ENCODE measurements around the gene VIM. TPM values are rescaled to one million over a fixed set of nuclear protein-coding genes. Genes with fewer than 3 reads are reported as not detected.

Gene VIM
- total and polyA plus RNA-seq, 2 of the 4 experiments (the other 2 are of a cell fraction): 4,502 to 6,735 TPM

DNA sequence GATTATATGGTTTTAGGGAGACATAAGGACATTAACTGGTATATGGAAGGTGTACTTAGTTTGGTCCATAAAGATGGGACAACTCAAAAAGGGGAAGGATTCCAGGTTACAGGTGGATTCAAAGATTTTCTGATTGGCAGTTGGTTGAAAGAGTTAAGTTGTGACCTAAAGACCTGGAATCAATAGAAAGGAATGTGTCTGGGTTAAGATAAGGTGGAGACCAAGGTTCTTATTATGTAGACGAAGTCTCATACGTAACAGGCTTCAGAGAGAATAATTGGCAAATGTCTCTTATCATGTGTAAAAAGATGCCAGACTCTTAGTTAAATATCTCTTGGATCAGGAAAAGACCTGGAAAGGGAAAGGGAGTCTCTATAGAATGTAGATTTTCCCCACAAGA, 25.5 kb upstream of the VIM start:
- peak overlapping the region; percentile 98 for H4K5ac ChIP-seq (ENCODE audit: low read depth, low read length)
- no peak for DNase-seq
- peaks cover 7 to 34% of the 10 kb centered on the region in 2 experiments for H3K79me1 ChIP-seq (ENCODE audit: low read depth in 1 of 2, low read length in 2 of 2)
- H3K27me3 ChIP-seq (ENCODE audit: control insufficient read depth, insufficient read depth, low read length): no peaks in the 10 kb centered on the region
- H4K91ac ChIP-seq (ENCODE audit: insufficient read depth, low read depth, low read length): peak overlapping the region; percentile 24; the same call in 1 of the 2 replicates
- H2BK15ac ChIP-seq (ENCODE audit: low read depth, low read length): peak overlapping the region; percentile 98; the same call in 2 of the 3 replicates
- H2BK5ac ChIP-seq (ENCODE audit: low read depth, low read length, poor library complexity, severe bottlenecking): no peak overlapping the region
- no peaks in the 10 kb centered on the region for H3K9me3 ChIP-seq (ENCODE audit: control insufficient read depth, insufficient read depth, low read length)
- intact Hi-C loops (cut with micrococcal nuclease): no loop called here
- no peak for TF ChIP-seq POLR2A (IDR thresholded peaks at IDR 0.05; ENCODE audit: low read depth, low read length)
- no peak for TF ChIP-seq RAD21 (IDR thresholded peaks at IDR 0.05; ENCODE audit: low read length)
- no peak for TF ChIP-seq RCOR1 (IDR thresholded peaks at IDR 0.05; ENCODE audit: insufficient replicate concordance, low read length)
- H2BK20ac ChIP-seq (ENCODE audit: low read depth, low read length): peak overlapping the region; percentile 53; the same call in 1 of the 2 replicates
- dilution Hi-C loops (cut with HindIII; ENCODE audit: low sequenced_read_pairs, unreplicated experiment): no loop called here
- no peak overlapping the region for H3K23ac ChIP-seq (ENCODE audit: low read depth, low read length)
- no peak for ATAC-seq (ENCODE audit: low read depth)
- H2BK120ac ChIP-seq (ENCODE audit: low read depth, low read length): peak overlapping the region; percentile 23; the same call in 1 of the 2 replicates
- H2AK9ac ChIP-seq (replicated peaks; ENCODE audit: low read depth, low read length, poor library complexity): no peak overlapping the region
- BruUV-seq (replicated peaks): no TSS peak
- no peak overlapping the region for H3K14ac ChIP-seq (replicated peaks; ENCODE audit: low read depth, low read length)
- H3K4ac ChIP-seq (ENCODE audit: low read depth, low read length): peak overlapping the region; percentile 63; the same call in 1 of the 2 replicates
- WGBS, 2 experiments (ENCODE audit: extremely low coverage in 2 of 2, insufficient read length in 1 of 2): 100% methylated on average over 2 of the region's 2 CpGs; no CpG with 5 or more reads in 1 of the 2 experiments
- H3K4me2 ChIP-seq (ENCODE audit: low read depth, low read length): no peak overlapping the region
- no peaks in the 10 kb centered on the region for H3K36me3 ChIP-seq (ENCODE audit: control insufficient read depth, insufficient read depth, low read length)
- in situ Hi-C loops (cut with MboI; ENCODE audit: low sequenced_read_pairs): no loop called here
- H3K9ac ChIP-seq (ENCODE audit: low read depth, low read length): no peak overlapping the region
- no peaks in the 10 kb centered on the region for H4K20me1 ChIP-seq (ENCODE audit: insufficient read depth, low read length)
- POLR2A ChIA-PET (ENCODE audit: unreplicated experiment): no interaction called here
- no peak overlapping the region for H3K4me3 ChIP-seq (ENCODE audit: insufficient read depth, low read depth, low read length)
- H3K27ac ChIP-seq (ENCODE audit: insufficient read depth, low read length): no peak overlapping the region
- peak overlapping the region; percentile 75 for H2AK5ac ChIP-seq (ENCODE audit: low read depth, low read length)
- CTCF ChIA-PET: no interaction called here
- H4K8ac ChIP-seq (ENCODE audit: low read depth in 2 of 2, low read length in 2 of 2): peak overlapping the region; percentile 89 to 100; a peak in 2 of 4 replicates
- H3K18ac ChIP-seq (ENCODE audit: low read depth, low read length): no peak overlapping the region
- H3K4me1 ChIP-seq (ENCODE audit: control insufficient read depth, insufficient read depth, low read length): peaks cover 9% of the 10 kb centered on the region; the same call in 1 of the 2 replicates
- H3K56ac ChIP-seq (ENCODE audit: extremely low read depth, insufficient read depth, low read length): no peak overlapping the region
- 0 out of 2 replicates have a peak, but pooled peaks cover 3% of the 10 kb centered on the region for H3K9me1 ChIP-seq (ENCODE audit: insufficient read depth, low read length)
- no peak overlapping the region for H2AFZ ChIP-seq (replicated peaks; ENCODE audit: low read length, poor library complexity)

All from IMR-90 (cell line).